GM18519 (cell line): ENCODE measurements around the gene DHTKD1.
A peak's percentile ranks its signal among the peaks of the same experiment; 100 is the strongest.

Experiments
- ATAC-seq: cut with Tn5 transposase; IDR thresholded peaks from one replicate; pipeline ENCODE4 v1.9.1; 2021; ENCODE audit warnings: mild to moderate bottlenecking, moderate library complexity; ENCODE audit not compliant: unreplicated experiment, low FRiP score

The DHTKD1 gene

DNA sequence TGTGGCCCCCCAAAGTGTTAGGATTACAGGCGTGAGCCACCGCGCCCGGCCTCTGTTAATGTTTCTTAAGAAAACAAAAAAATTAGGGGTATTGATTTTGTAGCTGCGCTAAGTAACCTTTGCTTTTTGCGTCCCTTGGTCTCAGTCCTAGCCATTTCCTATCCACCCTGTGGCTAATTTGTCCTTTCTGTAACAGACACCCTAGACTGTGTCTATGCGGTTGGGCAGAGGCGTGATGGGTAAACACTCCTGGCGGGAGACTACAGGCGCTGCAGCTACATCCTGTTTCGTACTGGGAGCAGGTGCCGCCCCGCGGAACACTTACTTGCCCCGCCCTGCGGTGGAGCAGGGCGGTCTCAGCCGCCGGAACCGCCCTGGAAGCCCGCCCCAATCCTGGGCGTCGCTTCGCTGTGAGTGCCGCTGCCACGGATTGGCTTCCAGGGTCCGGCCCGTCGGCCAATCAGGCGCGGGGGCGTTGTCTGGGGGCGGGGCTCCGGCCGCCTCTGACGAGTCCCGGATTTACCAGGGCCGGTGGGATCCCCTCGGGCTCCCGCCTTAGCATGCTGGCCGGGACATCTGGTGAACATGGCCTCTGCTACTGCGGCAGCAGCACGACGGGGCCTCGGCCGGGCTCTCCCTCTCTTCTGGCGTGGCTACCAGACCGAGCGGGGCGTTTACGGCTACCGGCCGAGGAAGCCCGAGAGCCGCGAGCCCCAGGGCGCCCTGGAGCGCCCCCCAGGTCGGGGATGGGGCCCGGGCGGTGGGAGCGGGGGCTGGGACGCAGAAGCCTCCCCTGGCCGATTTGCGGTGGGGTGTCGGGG, at the start of gene DHTKD1:
Gene DHTKD1, plus strand, starts transcription at position 506 of the 821 bp plus-strand sequence. Its CDS starts 80 bp downstream, at position 586.
- peak; percentile 98 for ATAC-seq

DNA sequence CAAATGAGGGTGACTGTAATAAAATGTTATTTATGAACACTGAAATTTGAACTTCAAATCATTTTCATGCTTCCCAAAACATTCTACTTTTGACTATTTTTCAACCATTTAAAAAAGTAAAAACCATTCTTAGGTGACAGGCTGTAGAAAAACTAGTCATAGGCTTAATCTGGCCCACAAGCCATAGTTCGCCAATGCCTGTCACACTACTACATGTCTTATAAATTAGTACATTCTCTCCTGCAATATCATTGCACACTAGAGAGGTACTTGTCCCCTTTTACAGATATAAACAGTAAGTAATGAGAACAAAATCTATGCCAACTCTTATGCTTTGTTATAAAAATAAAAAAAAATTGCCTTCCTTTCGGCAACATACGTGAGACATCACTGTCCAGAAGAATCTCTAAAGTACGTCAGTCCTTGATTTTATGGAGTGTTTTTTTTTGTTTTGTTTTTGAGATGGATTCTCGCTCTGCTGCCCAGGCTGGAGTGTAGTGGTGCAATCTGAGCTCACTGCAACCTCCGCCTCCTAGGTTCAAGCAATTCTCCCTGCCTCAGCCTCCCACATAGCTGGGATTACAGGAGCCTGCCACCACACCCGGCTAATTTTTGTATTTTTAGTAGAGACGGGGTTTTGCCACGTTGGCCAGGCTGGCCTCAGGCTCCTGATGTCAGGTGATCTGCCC, 49.3 kb upstream of the DHTKD1 start:
- ATAC-seq = no peak

GRCh38 chr10:12020574-12020973, 48.2 kb upstream of the DHTKD1 start:
- no peak for ATAC-seq

GRCh38 chr10:12022580-12023257, 46.0 kb upstream of the DHTKD1 start:
- ATAC-seq = no peak

DNA sequence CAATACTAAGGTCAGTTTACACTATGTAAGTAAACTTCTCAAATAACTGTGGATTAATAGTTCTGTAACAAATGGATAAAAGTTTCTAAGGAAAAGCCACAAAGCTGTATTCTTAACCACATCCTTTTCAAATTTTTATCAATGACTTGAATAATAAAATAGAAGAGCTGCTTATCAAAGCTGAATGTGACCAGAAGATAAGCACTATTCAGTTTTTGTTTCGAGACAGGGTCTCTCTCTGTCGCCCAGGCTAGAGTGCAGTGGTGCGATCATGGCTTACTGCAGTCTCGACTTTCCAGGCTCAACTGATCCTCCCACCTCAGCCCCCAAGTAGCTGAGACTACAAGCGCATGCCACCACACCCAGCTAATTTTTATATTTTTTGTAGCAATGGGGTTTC, 43.2 kb upstream of the DHTKD1 start:
- no peak for ATAC-seq

DNA sequence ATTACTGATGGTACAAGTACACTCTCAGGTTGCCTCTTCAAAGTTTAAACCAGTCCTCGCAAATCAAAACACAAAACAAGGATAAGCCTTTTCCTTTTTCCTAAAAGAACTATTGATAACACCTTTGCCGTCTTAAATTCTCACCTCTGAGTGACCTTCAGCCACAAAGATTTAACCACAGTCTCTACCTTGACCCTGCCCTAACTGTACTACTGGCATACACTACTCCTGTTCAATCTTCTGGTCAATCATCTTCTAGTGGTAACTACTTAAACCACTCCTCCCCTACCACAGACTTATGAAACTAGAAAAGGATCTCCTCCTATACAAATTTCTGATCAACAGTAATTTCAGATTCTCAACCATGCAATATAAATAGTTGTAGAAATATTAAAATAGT, 41.2 kb upstream of the DHTKD1 start:
- ATAC-seq = no peak

DNA sequence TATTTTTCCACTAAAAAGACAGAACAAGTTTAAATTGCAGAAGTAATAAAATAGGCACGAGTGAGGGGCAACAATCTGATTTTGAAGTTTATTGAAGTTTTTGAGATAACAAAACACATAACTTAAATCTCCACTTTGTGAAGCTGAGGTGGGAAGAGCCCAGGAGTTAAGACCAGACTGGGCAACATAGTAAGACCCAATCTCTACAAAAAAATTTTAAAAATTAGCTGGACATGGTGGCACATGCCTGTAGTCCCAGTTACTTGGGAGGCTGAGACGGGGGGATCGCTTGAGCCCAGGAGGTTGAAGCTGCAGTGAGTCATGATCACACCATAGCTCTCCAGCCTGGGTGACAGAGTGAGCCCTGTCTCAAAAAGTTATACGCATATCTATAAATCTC, 37.4 kb upstream of the DHTKD1 start:
- ATAC-seq = no peak

DNA sequence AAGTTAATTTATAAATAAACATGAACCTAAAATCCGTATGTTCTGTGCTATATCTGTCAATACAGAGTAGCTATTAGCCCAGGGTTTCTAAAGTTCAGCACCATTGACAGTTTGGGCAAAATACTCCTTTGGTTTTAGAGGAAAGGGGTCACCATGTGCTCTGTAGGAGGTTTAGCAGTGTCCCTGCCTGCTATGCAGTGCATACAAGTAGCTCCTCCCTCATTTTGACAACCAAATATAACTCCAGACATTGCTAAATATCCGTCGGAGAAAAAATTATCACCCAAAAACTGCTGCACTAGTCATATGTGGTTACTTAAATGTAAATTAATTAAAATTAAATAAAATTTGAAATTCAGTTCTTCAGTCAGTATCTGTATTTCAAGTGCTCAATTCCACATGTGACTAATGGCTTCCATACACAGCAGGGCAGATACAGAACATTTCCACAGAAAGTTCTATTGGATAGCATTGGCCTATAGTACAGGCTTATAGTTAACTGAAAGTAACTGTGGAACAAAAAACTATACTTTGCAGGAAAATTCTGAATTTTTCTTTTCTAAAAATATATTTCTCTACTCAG, 32.6 kb upstream of the DHTKD1 start:
- ATAC-seq = no peak

- no peak for ATAC-seq
These were observed 26.9 kb upstream of the DHTKD1 start for GRCh38 chr10:12041766-12042408.

DNA sequence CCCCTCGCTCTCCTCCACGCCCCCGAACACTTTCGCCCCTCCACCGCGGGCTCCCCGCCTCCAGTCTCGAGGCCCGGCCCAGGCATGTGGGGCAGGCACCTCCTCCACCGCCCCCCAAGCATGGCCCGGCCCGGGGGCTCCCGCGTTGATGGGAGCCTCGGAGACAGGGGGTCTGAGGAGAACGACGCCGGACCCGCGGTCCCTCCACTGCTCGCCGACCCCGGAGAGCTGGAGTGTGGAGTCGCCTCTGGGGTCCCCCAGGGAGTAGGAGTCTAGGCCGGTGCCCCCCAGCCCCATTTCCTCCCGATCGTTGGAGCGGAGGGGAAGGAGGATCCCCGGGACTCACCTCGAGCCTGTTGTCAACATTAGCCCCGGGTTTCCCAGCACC, 26.4 kb upstream of the DHTKD1 start:
- ATAC-seq = peak; percentile 1

- ATAC-seq = peak; percentile 29
These were observed 25.7 kb upstream of the DHTKD1 start, which contains the start of gene UPF2 for GRCh38 chr10:12042797-12043651. Gene UPF2 (minus strand): TSS chr10:12042809. CDS start chr10:12035423, 7,386 bp downstream.

GRCh38 chr10:12045596-12045995, 23.2 kb upstream of the DHTKD1 start:
- no peak for ATAC-seq

- ATAC-seq = no peak
These were observed 20.2 kb upstream of the DHTKD1 start for GRCh38 chr10:12048547-12048946.

- ATAC-seq = no peak
These were observed 18.2 kb upstream of the DHTKD1 start for GRCh38 chr10:12050528-12050927.

DNA sequence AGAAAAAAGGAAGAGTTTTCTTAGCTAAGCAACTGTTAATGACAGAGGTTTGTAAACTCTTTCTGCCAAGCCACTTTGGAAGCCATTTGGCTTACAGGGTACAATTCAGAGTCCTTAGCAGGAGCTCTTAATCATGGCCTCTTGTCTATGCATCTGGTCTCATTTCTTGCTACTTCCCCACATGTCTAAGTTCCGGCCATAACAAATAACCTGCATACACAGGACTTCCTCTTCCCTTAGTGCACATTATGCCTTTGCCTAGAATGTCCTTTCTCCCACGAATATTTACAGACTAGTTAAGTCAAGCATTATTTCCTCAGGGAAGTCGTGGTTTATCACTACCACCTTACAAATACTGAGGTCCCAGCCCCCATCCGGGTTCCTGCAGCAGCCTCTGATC, 17.5 kb upstream of the DHTKD1 start:
- ATAC-seq = no peak

GRCh38 chr10:12055732-12056131, 13.0 kb upstream of the DHTKD1 start:
- ATAC-seq = no peak

GRCh38 chr10:12056748-12057147, 12.0 kb upstream of the DHTKD1 start:
- no peak for ATAC-seq

GRCh38 chr10:12061124-12061523, 7.6 kb upstream of the DHTKD1 start:
- no peak for ATAC-seq

GRCh38 chr10:12062754-12063482, 5.8 kb upstream of the DHTKD1 start:
- ATAC-seq = no peak
